HL-60 (cell line): Measurements from ENCODE around the gene SH2B3.
"Not testable (repeated sequence)": the region's sequence is repeated elsewhere in the genome, so short reads cannot be mapped to it uniquely, and the experiment has no call there.

Experiments
- DNase-seq, 2 experiments: peaks; one replicate each; pipeline ENCODE4 v3.0.0-alpha.2; 2010 to 2020; ENCODE audit warnings: low read depth in 1 of 2, low spot score in 1 of 2
- H3K27ac ChIP-seq: fragments of 250-450 bp; sonication (Bioruptor Pico); replicated peaks from 2 replicates; pipeline ENCODE4 v1.5.1; 2020; ENCODE audit warnings: mild to moderate bottlenecking, moderate library complexity
- H3K27me3 ChIP-seq: fragments of 250-450 bp; sonication (Bioruptor Pico); 2 replicates; pipeline ENCODE4 v1.5.1; 2021; ENCODE audit warnings: mild to moderate bottlenecking, moderate library complexity; ENCODE audit not compliant: insufficient read depth, poor library complexity, severe bottlenecking
- H3K4me3 ChIP-seq: replicated peaks from 2 replicates; pipeline ENCODE4 v1.5.1; 2011; ENCODE audit warnings: mild to moderate bottlenecking, control low read depth, low read length; ENCODE audit not compliant: insufficient read depth
- CTCF ChIP-seq: IDR thresholded peaks from one replicate; pipeline ENCODE4 v1.5.1; 2011; ENCODE audit warnings: low read length, control low read depth, inconsistent platforms; ENCODE audit not compliant: insufficient read depth
- GABPA ChIP-seq: IDR thresholded peaks from 2 replicates; pipeline ENCODE4 v1.6.1; 2012; ENCODE audit warnings: low read depth
- POLR2AphosphoS5 ChIP-seq: IDR thresholded peaks from 2 replicates; pipeline ENCODE4 v1.6.1; 2012; ENCODE audit warnings: low read depth
- REST ChIP-seq: IDR thresholded peaks from 2 replicates; pipeline ENCODE4 v1.6.1; 2012; ENCODE audit warnings: low read depth; ENCODE audit not compliant: insufficient replicate concordance
- SPI1 ChIP-seq: IDR thresholded peaks from 2 replicates; pipeline ENCODE4 v1.6.1; 2012; ENCODE audit warnings: low read depth, mild to moderate bottlenecking, borderline replicate concordance

Gene SH2B3

GRCh38 chr12:111368788-111369495 lies 36.8 kb upstream of the SH2B3 start, which contains the start of gene PHETA1:
Gene PHETA1, minus strand, starts transcription at chr12:111369095. Its CDS starts 5,668 bp downstream, at chr12:111363427.
- DNase-seq = peak; percentile 74 to 75
- Histone ChIP-seq H3K4me3 (peak within 1 kb of the TSS; percentile 61), H3K27ac (no peak within 1 kb of the TSS), H3K27me3 (no peaks in the 10 kb centered on the region)
- TF ChIP-seq CTCF (no peak), SPI1 (peak; percentile 7; the same call in 1 of the 2 replicates), GABPA (no peak)

GRCh38 chr12:111369496-111370220 lies 36.1 kb upstream of the SH2B3 start:
- no peak for DNase-seq
- TF ChIP-seq SPI1 (no peak), GABPA (no peak), POLR2AphosphoS5 (no peak), CTCF (no peak), REST (no peak)
- Histone ChIP-seq H3K27ac (no peak overlapping the region), H3K27me3 (no peaks in the 10 kb centered on the region), H3K4me3 (peak overlapping the region; percentile 61)

GRCh38 chr12:111373231-111373630 lies 32.5 kb upstream of the SH2B3 start:
- not testable (repeated sequence) for DNase-seq, H3K27me3 ChIP-seq, H3K27ac ChIP-seq, H3K4me3 ChIP-seq

- no peak overlapping the region for H3K4me3 ChIP-seq
- no peak overlapping the region for H3K27ac ChIP-seq
- TF ChIP-seq POLR2AphosphoS5 (no peak), SPI1 (no peak), GABPA (no peak)
- H3K27me3 ChIP-seq = no peaks in the 10 kb centered on the region
- no peak for DNase-seq
Measured at GRCh38 chr12:111377440-111377839, 28.3 kb upstream of the SH2B3 start.

GRCh38 chr12:111379942-111380554 lies 25.7 kb upstream of the SH2B3 start:
- TF ChIP-seq CTCF (no peak), GABPA (no peak), SPI1 (no peak), POLR2AphosphoS5 (no peak), REST (no peak)

More at GRCh38 chr12:111379942-111380554, 25.7 kb upstream of the SH2B3 start:
- no peak overlapping the region for H3K4me3 ChIP-seq
- H3K27me3 ChIP-seq = no peaks in the 10 kb centered on the region
- no peak overlapping the region for H3K27ac ChIP-seq
- DNase-seq = no peak
